Naive thymus-derived CD4-positive, alpha-beta T cell (primary cell): ENCODE results near the gene ZNF101. TPM values are rescaled to one million over a fixed set of nuclear protein-coding genes. Genes with fewer than 3 reads are reported as not detected.

Experiments
- ATAC-seq: fragments of 150-1000 bp; cut with Tn5 transposase; 2 replicates; pipeline ENCODE4 v1.10.0; 2021; ENCODE audit warnings: mild to moderate bottlenecking, moderate library complexity
- CTCF ChIA-PET: fragments of 350-600 bp; sonication (Branson Sonifier 250); formaldehyde crosslinking; loops from one replicate; lab custom pipeline; 2021; ENCODE audit warnings: antibody characterized with exemption; lab: Charles Lee
- POLR2A ChIA-PET: fragments of 350-600 bp; sonication (Branson Sonifier 250); formaldehyde crosslinking; loops from one replicate; lab custom pipeline; 2021; ENCODE audit warnings: antibody characterized with exemption, inconsistent platforms; lab: Charles Lee
- DNase-seq, 9 donors: peaks; one replicate each; pipeline versions ENCODE4 v3.0.0 to v3.0.0-alpha.2; 2020 to 2022; ENCODE audit warnings: mixed read lengths in 1 of 9
- H3K27ac ChIP-seq: one replicate; pipeline ENCODE4 v1.7.0; 2013; ENCODE audit warnings: mild to moderate bottlenecking, low read depth, low read length, moderate library complexity
- H3K27me3 ChIP-seq, 2 donors: one replicate each; pipeline ENCODE4 v1.7.0; 2013; ENCODE audit warnings: low read length in 2 of 2, mild to moderate bottlenecking in 2 of 2, moderate library complexity in 2 of 2; ENCODE audit not compliant: control insufficient read depth in 2 of 2, insufficient read depth in 2 of 2
- H3K36me3 ChIP-seq, 3 experiments: 1 replicate in 2 of 3; 2 replicates in 1 of 3; pipeline ENCODE4 v1.7.0; 2013; ENCODE audit warnings: low read length in 3 of 3, mild to moderate bottlenecking in 3 of 3, moderate library complexity in 1 of 3; ENCODE audit not compliant: insufficient read depth in 3 of 3, control insufficient read depth in 2 of 3
- H3K4me1 ChIP-seq, 2 donors: one replicate each; pipeline ENCODE4 v1.7.0; 2013; ENCODE audit warnings: low read length in 2 of 2, mild to moderate bottlenecking in 2 of 2, moderate library complexity in 1 of 2; ENCODE audit not compliant: control insufficient read depth in 2 of 2, insufficient read depth in 2 of 2
- H3K4me3 ChIP-seq: 2 replicates; pipeline ENCODE4 v1.7.0; 2013; ENCODE audit warnings: mild to moderate bottlenecking, low read length
- H3K9me3 ChIP-seq, 3 experiments: 1 replicate in 2 of 3; 2 replicates in 1 of 3; pipeline ENCODE4 v1.7.0; 2013; ENCODE audit warnings: low read length in 3 of 3; ENCODE audit not compliant: control insufficient read depth in 2 of 3
- H3K27ac Mint-ChIP-seq, 9 donors: one replicate each; pipeline ENCODE4 v1.8.0; 2020 to 2022; ENCODE audit warnings: mixed read lengths in 9 of 9, mild to moderate bottlenecking in 8 of 9, moderate library complexity in 5 of 9, inconsistent platforms in 2 of 9
- H3K27me3 Mint-ChIP-seq, 5 donors: one replicate each; pipeline ENCODE4 v1.8.0; 2021 to 2022; ENCODE audit warnings: mixed read lengths in 5 of 5, mild to moderate bottlenecking in 1 of 5
- H3K36me3 Mint-ChIP-seq, 5 donors: one replicate each; pipeline ENCODE4 v1.8.0; 2020 to 2022; ENCODE audit warnings: mixed read lengths in 5 of 5, mild to moderate bottlenecking in 3 of 5, inconsistent platforms in 1 of 5
- H3K4me1 Mint-ChIP-seq, 7 donors: one replicate each; pipeline ENCODE4 v1.8.0; 2020 to 2022; ENCODE audit warnings: mixed read lengths in 7 of 7, mild to moderate bottlenecking in 3 of 7, inconsistent platforms in 1 of 7
- H3K4me3 Mint-ChIP-seq, 10 donors: one replicate each; pipeline ENCODE4 v1.8.0; 2020 to 2022; ENCODE audit warnings: mild to moderate bottlenecking in 10 of 10, mixed read lengths in 10 of 10, moderate library complexity in 6 of 10, inconsistent platforms in 2 of 10
- H3K9me3 Mint-ChIP-seq, 11 donors: one replicate each; pipeline ENCODE4 v1.8.0; 2020 to 2022; ENCODE audit warnings: mixed read lengths in 11 of 11, mild to moderate bottlenecking in 4 of 11, inconsistent platforms in 1 of 11, moderate library complexity in 1 of 11
- intact Hi-C, 2 donors: fragments of 100-400 bp; cut with micrococcal nuclease; formaldehyde crosslinking; loops; one replicate each; pipeline ENCODE4 v1.15.1; 2023
- polyA plus RNA-seq, 2 donors: library from polyadenylated mRNA; unstranded; fragments of 300-500 nt; fragmentation: Illumina TruSeq; gene quantifications; one replicate each; pipeline ENCODE4 v1.2.3, GENCODE V29; 2021
- total RNA-seq, 6 experiments: library from RNA in 5 of 6; stranded (reverse) in 5 of 6; gene quantifications; 1 replicate in 5 of 6; 2 replicates in 1 of 6; pipeline ENCODE4 v1.2.3 and lab custom pipeline; 2021 to 2026

The ZNF101 gene
- total and polyA plus RNA-seq, 7 experiments from 2014 or later, result 67.8 to 202 (median 113) TPM

GRCh38 chr19:19651076-19651475, 17.6 kb upstream of the ZNF101 start:
- Mint-ChIP-seq H3K9me3 (no peaks in the 10 kb centered on the region), H3K27ac (no peak overlapping the region), H3K4me1 (peaks cover 0 to 6% (median 0%) of the 10 kb centered on the region in 7 donors), H3K27me3 (no peaks in the 10 kb centered on the region), H3K36me3 (peaks cover 0 to 28% (median 12%) of the 10 kb centered on the region in 5 donors), H3K4me3 (no peak overlapping the region)
- ATAC-seq, result no peak
- ChIA-PET POLR2A (interaction anchor here (1.1 to 2.8 kb wide), 4 partner anchors 12 to 163 kb away, joined by 3 to 20 read pairs (median 4); partner anchors contain the start of genes ATP13A1 and ZNF101), CTCF (interaction anchor here (0.7 kb wide), 2 partner anchors 11 to 17 kb away, joined by 3 read pairs; no protein-coding TSS in a partner anchor)
- Histone ChIP-seq H3K27ac (no peak overlapping the region), H3K4me1 (no peaks in the 10 kb centered on the region), H3K9me3 (no peaks in the 10 kb centered on the region), H3K27me3 (no peaks in the 10 kb centered on the region), H3K36me3 (peaks cover 6 to 93% (median 32%) of the 10 kb centered on the region in 3 experiments), H3K4me3 (no peak overlapping the region)
- DNase-seq, result no peak
- intact Hi-C loops, result no loop called here

GRCh38 chr19:19652482-19653295, 15.9 kb upstream of the ZNF101 start:
- H3K27me3 Mint-ChIP-seq, result no peaks in the 10 kb centered on the region
- Histone ChIP-seq H3K4me1 (no peaks in the 10 kb centered on the region), H3K36me3 (peaks cover 10 to 93% (median 43%) of the 10 kb centered on the region in 3 experiments), H3K27me3 (no peaks in the 10 kb centered on the region), H3K9me3 (no peaks in the 10 kb centered on the region), H3K27ac (no peak overlapping the region), H3K4me3 (no peak overlapping the region)
- peak overlapping the region in 1 of 10 donors; percentile 16 for H3K4me3 Mint-ChIP-seq
- intact Hi-C loops, result no loop called here
- H3K4me1 Mint-ChIP-seq, result peaks cover 0 to 6% (median 0%) of the 10 kb centered on the region in 7 donors
- H3K9me3 Mint-ChIP-seq, result no peaks in the 10 kb centered on the region
- ChIA-PET POLR2A (interaction anchor here (0.5 to 2.8 kb wide), 3 partner anchors 10 to 291 kb away, joined by 3 to 20 read pairs (median 6); partner anchors contain the start of gene ATP13A1), CTCF (no interaction called here)
- peaks cover 0 to 32% (median 12%) of the 10 kb centered on the region in 5 donors for H3K36me3 Mint-ChIP-seq
- DNase-seq, result no peak
- no peak for ATAC-seq
- peak overlapping the region in 3 of 9 donors; percentile 47 to 69 (median 68) for H3K27ac Mint-ChIP-seq

- DNase-seq (no peak), ATAC-seq (no peak)
- no peak overlapping the region for H3K4me3 Mint-ChIP-seq
- H3K27ac Mint-ChIP-seq, result peak overlapping the region in 1 of 9 donors; percentile 29
- H3K36me3 Mint-ChIP-seq, result peaks cover 5 to 38% (median 17%) of the 10 kb centered on the region in 5 donors
- Histone ChIP-seq H3K9me3 (no peaks in the 10 kb centered on the region), H3K4me1 (no peaks in the 10 kb centered on the region), H3K27ac (no peak overlapping the region), H3K4me3 (no peak overlapping the region), H3K36me3 (peaks cover 17 to 97% (median 39%) of the 10 kb centered on the region in 3 experiments), H3K27me3 (no peaks in the 10 kb centered on the region)
- ChIA-PET POLR2A (interaction anchor here (1.1 to 2.8 kb wide), 2 partner anchors 9 to 20 kb away, joined by 3 to 20 read pairs; partner anchors contain the start of gene ATP13A1), CTCF (no interaction called here)
- H3K9me3 Mint-ChIP-seq, result no peaks in the 10 kb centered on the region
- no peaks in the 10 kb centered on the region for H3K27me3 Mint-ChIP-seq
- peaks cover 0 to 6% (median 0%) of the 10 kb centered on the region in 7 donors for H3K4me1 Mint-ChIP-seq
- intact Hi-C loops, result no loop called here
These were observed 15.0 kb upstream of the ZNF101 start for GRCh38 chr19:19653597-19654147.

- Mint-ChIP-seq H3K27ac (no peak overlapping the region), H3K36me3 (peaks cover 5 to 38% (median 14%) of the 10 kb centered on the region in 5 donors), H3K4me3 (no peak overlapping the region), H3K9me3 (no peaks in the 10 kb centered on the region), H3K4me1 (peaks cover 0 to 6% (median 0%) of the 10 kb centered on the region in 7 donors), H3K27me3 (no peaks in the 10 kb centered on the region)
- Histone ChIP-seq H3K27ac (no peak overlapping the region), H3K27me3 (no peaks in the 10 kb centered on the region), H3K36me3 (peaks cover 21 to 100% (median 39%) of the 10 kb centered on the region in 3 experiments), H3K4me1 (no peaks in the 10 kb centered on the region), H3K4me3 (no peak overlapping the region), H3K9me3 (no peaks in the 10 kb centered on the region)
- intact Hi-C loops, result no loop called here
- POLR2A ChIA-PET, result interaction anchor here (1.1 to 1.9 kb wide), 2 partner anchors 14 to 20 kb away, joined by 3 to 7 read pairs; partner anchors contain the start of gene ZNF101
- CTCF ChIA-PET, result no interaction called here
- DNase-seq (no peak), ATAC-seq (no peak)
These were observed 14.2 kb upstream of the ZNF101 start for GRCh38 chr19:19654441-19654840.

- Histone ChIP-seq H3K27ac (no peak overlapping the region), H3K4me3 (no peak overlapping the region), H3K36me3 (peaks cover 21 to 100% (median 39%) of the 10 kb centered on the region in 3 experiments), H3K27me3 (no peaks in the 10 kb centered on the region), H3K4me1 (no peaks in the 10 kb centered on the region), H3K9me3 (no peaks in the 10 kb centered on the region)
- intact Hi-C loops, result no loop called here
- DNase-seq (no peak), ATAC-seq (no peak)
- Mint-ChIP-seq H3K27me3 (no peaks in the 10 kb centered on the region), H3K36me3 (peaks cover 5 to 38% (median 14%) of the 10 kb centered on the region in 5 donors), H3K27ac (peak overlapping the region in 1 of 9 donors; percentile 56), H3K4me1 (peaks cover 0 to 6% (median 0%) of the 10 kb centered on the region in 7 donors), H3K4me3 (no peak overlapping the region), H3K9me3 (no peaks in the 10 kb centered on the region)
- POLR2A ChIA-PET, result interaction anchor here (1.5 to 1.9 kb wide), 2 partner anchors 11 to 14 kb away, joined by 6 to 7 read pairs; partner anchors contain the start of genes GMIP and ZNF101
- CTCF ChIA-PET, result interaction anchor here (0.6 kb wide), 1 partner anchor 299 kb away, joined by 3 read pairs; no protein-coding TSS in a partner anchor
These were observed 13.5 kb upstream of the ZNF101 start for GRCh38 chr19:19655051-19655594.
